Right renal pelvis (tissue), 4 donors: ENCODE data around the gene ERLIN1. TPM values are rescaled to one million over a fixed set of nuclear protein-coding genes. Genes with fewer than 3 reads are reported as not detected.

Experiments used
- polyA plus RNA-seq, 4 donors: library from polyadenylated mRNA; unstranded; fragments of 120-200 nt; gene quantifications; one replicate each; pipeline ENCODE4 v1.2.1, GENCODE V29; 2013; ENCODE audit not compliant: insufficient read length in 4 of 4

Gene ERLIN1
- polyA plus RNA-seq, 4 donors = 50.2 to 62.6 (median 54.3) TPM

Other genes with a start within 250 kb of the ERLIN1 start
- 10 to 100 TPM; 34.1 to 40.9 (median 36.2) TPM for gene DNMBP, start 176.1 kb downstream of the ERLIN1 start, polyA plus RNA-seq
- gene CPN1, start 104.2 kb downstream of the ERLIN1 start, polyA plus RNA-seq = 1 to 10 TPM; 2.0 to 2.9 (median 2.6) TPM
- gene CHUK, start 43.6 kb upstream of the ERLIN1 start, polyA plus RNA-seq = 10 to 100 TPM; 23.8 to 30.5 (median 29.0) TPM
- gene CWF19L1, start 81.6 kb upstream of the ERLIN1 start, polyA plus RNA-seq = 10 to 100 TPM; 27.9 to 31.8 (median 27.9) TPM
- gene BLOC1S2, start 100.7 kb upstream of the ERLIN1 start, polyA plus RNA-seq = 10 to 100 TPM; 38.3 to 45.7 (median 42.6) TPM
- under 1 TPM; 0.08 to 0.31 (median 0.26) TPM for gene PKD2L1, start 144.2 kb upstream of the ERLIN1 start, polyA plus RNA-seq
- gene SCD, start 161.2 kb upstream of the ERLIN1 start, polyA plus RNA-seq = 10 to 100 TPM; 33.6 to 50.3 (median 46.0) TPM